ENCODE results near the gene KATNAL2. TPM values are rescaled to one million over a fixed set of nuclear protein-coding genes. Genes with fewer than 3 reads are reported as not detected.
"Not testable (repeated sequence)": the region's sequence is repeated elsewhere in the genome, so short reads cannot be mapped to it uniquely, and the experiment has no call there.

The KATNAL2 gene
- total and polyA plus RNA-seq, 9 donors = 4.2 to 10.7 (median 7.6) TPM

DNA sequence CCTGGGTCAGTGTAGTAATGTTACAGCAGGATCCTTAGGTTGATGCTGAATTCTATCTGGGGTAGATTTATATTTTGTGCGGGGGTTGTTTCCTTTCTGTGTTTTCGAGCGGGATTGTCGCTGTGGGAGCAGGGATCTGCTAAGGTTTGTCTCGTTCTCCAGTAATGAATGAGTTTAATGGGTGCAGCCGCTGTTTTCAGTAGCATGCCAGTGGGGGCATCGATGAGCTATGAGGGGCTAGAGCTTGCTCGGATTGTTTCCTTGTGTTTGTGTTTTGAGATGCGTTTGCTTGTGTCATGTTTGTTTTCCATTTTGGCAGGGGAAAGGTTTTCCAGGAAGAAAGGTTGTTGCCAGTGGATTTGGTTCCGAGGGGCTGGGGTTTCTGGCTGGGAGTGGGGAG, 48.9 kb downstream of the KATNAL2 start:
- not testable (repeated sequence) for H3K36me3 ChIP-seq (ENCODE audit: control insufficient read depth, insufficient read depth, low read length); H3K4me1 ChIP-seq (ENCODE audit: control insufficient read depth, insufficient read depth, low read length); DNase-seq; H3K27me3 ChIP-seq (ENCODE audit: control insufficient read depth, insufficient read depth, low read length); H3K27ac ChIP-seq (ENCODE audit: low read length); H3K4me3 ChIP-seq (ENCODE audit: low read length); H3K9me3 ChIP-seq (replicated peaks; ENCODE audit: control insufficient read depth, low read depth, low read length)
- no CpG with 5 or more reads among the region's 10 CpGs for WGBS (ENCODE audit: insufficient coverage)

DNA sequence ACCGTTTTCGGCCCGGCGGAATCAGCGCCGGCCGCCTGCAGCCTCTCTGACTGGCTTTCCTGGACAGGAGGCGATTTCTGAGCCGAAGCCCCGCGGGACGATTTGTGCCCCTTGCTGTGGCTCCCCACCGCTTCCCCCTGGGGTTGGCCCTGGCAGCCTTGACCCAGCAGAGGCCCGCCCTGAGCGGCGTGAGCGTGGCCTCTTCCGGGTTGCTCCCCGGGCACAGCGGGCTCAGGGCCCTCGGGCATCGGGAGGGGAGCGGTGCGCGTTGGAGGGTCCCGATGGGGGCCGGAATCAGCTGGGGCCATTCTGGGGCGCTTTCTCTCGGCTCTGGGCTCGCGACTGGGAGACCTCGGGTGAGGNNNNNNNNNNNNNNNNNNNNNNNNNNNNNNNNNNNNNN, 52.1 kb downstream of the KATNAL2 start:
- H3K27me3 ChIP-seq (ENCODE audit: control insufficient read depth, insufficient read depth, low read length); H3K27ac ChIP-seq (ENCODE audit: low read length); H3K36me3 ChIP-seq (ENCODE audit: control insufficient read depth, insufficient read depth, low read length); H3K4me3 ChIP-seq (ENCODE audit: low read length); H3K9me3 ChIP-seq (replicated peaks; ENCODE audit: control insufficient read depth, low read depth, low read length); DNase-seq; H3K4me1 ChIP-seq (ENCODE audit: control insufficient read depth, insufficient read depth, low read length): not testable (repeated sequence)
- WGBS (ENCODE audit: insufficient coverage) = no CpG with 5 or more reads among the region's 32 CpGs

DNA sequence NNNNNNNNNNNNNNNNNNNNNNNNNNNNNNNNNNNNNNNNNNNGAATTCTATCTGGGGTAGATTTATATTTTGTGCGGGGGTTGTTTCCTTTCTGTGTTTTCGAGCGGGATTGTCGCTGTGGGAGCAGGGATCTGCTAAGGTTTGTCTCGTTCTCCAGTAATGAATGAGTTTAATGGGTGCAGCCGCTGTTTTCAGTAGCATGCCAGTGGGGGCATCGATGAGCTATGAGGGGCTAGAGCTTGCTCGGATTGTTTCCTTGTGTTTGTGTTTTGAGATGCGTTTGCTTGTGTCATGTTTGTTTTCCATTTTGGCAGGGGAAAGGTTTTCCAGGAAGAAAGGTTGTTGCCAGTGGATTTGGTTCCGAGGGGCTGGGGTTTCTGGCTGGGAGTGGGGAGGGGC, 102.5 kb downstream of the KATNAL2 start:
- not testable (repeated sequence) for H3K4me3 ChIP-seq (ENCODE audit: low read length); H3K9me3 ChIP-seq (replicated peaks; ENCODE audit: control insufficient read depth, low read depth, low read length); H3K27me3 ChIP-seq (ENCODE audit: control insufficient read depth, insufficient read depth, low read length); H3K4me1 ChIP-seq (ENCODE audit: control insufficient read depth, insufficient read depth, low read length); H3K27ac ChIP-seq (ENCODE audit: low read length); DNase-seq; H3K36me3 ChIP-seq (ENCODE audit: control insufficient read depth, insufficient read depth, low read length)
- no CpG with 5 or more reads among the region's 10 CpGs for WGBS (ENCODE audit: insufficient coverage)

DNA sequence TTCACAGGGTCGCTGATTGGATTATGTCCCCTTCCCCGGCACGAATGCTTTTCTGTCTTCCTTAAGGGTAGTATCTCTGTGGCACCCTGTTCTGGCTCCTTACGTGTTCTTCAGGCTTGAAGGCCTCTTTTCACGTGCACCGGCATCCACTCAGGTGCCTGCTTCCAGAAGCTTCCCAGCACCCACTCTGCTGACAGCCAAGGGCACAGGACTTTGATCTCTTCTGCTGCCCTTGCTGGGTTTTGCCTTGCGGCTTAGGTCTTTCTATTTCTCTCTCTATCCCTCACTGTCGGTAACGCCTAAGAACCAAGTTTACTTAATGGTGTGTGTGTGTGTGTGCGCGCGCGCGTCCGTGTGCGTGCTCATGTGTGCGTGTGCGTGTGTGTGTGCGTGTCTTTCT, 103.4 kb downstream of the KATNAL2 start:
- H3K4me1 ChIP-seq (ENCODE audit: control insufficient read depth, insufficient read depth, low read length); H3K9me3 ChIP-seq (replicated peaks; ENCODE audit: control insufficient read depth, low read depth, low read length); H3K4me3 ChIP-seq (ENCODE audit: low read length); DNase-seq; H3K27ac ChIP-seq (ENCODE audit: low read length); H3K27me3 ChIP-seq (ENCODE audit: control insufficient read depth, insufficient read depth, low read length); H3K36me3 ChIP-seq (ENCODE audit: control insufficient read depth, insufficient read depth, low read length): not testable (repeated sequence)
- no CpG with 5 or more reads among the region's 19 CpGs for WGBS (ENCODE audit: insufficient coverage)

DNA sequence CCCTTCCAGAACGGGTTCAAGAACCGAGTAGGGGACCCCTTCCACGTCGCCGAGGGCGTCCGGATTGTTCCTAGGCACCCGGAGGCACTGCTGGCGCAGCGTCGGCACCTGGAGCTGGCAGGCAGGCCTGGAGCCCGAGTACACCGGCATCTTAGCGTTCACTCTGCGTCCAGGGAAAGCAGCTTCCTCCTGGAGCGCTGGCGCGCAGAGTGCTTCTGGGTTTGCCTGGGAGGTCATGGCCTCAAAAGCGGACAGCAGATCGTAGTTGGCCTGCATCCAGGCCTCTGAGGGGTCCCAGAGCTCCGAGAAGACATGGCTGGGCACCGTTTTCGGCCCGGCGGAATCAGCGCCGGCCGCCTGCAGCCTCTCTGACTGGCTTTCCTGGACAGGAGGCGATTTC, 105.4 kb downstream of the KATNAL2 start:
- H3K4me1 ChIP-seq (ENCODE audit: control insufficient read depth, insufficient read depth, low read length); H3K27ac ChIP-seq (ENCODE audit: low read length); H3K27me3 ChIP-seq (ENCODE audit: control insufficient read depth, insufficient read depth, low read length); H3K4me3 ChIP-seq (ENCODE audit: low read length); H3K9me3 ChIP-seq (replicated peaks; ENCODE audit: control insufficient read depth, low read depth, low read length); H3K36me3 ChIP-seq (ENCODE audit: control insufficient read depth, insufficient read depth, low read length); DNase-seq: not testable (repeated sequence)
- WGBS (ENCODE audit: insufficient coverage) = no CpG with 5 or more reads among the region's 29 CpGs

DNA sequence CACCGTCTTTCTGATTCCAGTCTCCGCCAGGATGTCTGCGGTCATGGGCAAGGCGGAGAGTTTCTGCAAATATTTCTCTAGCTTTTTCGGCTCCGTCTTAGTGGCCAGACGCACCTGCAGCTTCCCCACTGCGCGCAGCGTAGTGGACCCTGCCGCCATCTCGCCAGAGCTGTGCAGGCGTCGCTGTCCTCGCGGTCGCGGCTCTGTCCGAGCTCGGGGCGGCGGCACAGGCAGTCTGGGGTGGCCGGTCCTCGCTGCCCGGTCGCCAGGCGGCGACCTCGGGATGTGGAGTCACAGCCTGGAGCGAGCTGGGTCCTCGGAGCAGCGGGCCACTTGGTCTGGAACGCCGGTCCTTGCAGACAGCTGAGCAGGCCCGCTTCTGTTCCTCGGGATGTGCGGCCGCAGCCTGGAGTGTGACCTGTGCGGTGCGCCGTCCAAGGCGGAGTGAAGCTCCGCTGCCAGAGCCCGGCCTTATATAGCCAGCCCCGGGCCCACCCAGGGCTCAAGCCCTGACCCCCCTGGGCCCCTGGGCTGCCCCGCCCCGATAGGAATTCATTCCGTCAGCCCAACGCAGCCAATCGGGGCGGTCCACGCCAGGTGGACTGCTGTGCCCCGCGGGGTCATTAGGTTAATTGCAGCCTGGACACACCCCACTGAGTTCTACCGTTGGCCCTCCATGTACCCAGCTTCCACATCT, 106.5 kb downstream of the KATNAL2 start:
- H3K27ac ChIP-seq (ENCODE audit: low read length); H3K27me3 ChIP-seq (ENCODE audit: control insufficient read depth, insufficient read depth, low read length); H3K4me3 ChIP-seq (ENCODE audit: low read length); H3K36me3 ChIP-seq (ENCODE audit: control insufficient read depth, insufficient read depth, low read length); DNase-seq; H3K4me1 ChIP-seq (ENCODE audit: control insufficient read depth, insufficient read depth, low read length): not testable (repeated sequence)
- WGBS (ENCODE audit: insufficient coverage) = no CpG with 5 or more reads among the region's 55 CpGs
- peaks cover 11% of the 10 kb centered on the region for H3K9me3 ChIP-seq (replicated peaks; ENCODE audit: control insufficient read depth, low read depth, low read length)

DNA sequence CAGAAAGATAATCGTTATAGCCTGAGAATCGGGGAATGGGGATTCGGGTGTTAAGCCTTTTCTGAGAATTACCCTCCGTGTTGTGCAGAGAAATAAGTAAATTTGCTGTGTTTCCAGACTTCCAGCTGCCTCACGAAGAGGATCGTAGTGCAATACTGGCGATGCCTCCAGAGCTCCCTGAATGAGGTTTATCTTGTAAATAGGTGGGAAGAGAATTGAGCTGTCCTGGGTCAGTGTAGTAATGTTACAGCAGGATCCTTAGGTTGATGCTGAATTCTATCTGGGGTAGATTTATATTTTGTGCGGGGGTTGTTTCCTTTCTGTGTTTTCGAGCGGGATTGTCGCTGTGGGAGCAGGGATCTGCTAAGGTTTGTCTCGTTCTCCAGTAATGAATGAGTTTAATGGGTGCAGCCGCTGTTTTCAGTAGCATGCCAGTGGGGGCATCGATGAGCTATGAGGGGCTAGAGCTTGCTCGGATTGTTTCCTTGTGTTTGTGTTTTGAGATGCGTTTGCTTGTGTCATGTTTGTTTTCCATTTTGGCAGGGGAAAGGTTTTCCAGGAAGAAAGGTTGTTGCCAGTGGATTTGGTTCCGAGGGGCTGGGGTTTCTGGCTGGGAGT, 108.3 kb downstream of the KATNAL2 start:
- H3K27ac ChIP-seq (ENCODE audit: low read length); H3K27me3 ChIP-seq (ENCODE audit: control insufficient read depth, insufficient read depth, low read length); H3K36me3 ChIP-seq (ENCODE audit: control insufficient read depth, insufficient read depth, low read length); H3K4me3 ChIP-seq (ENCODE audit: low read length); H3K4me1 ChIP-seq (ENCODE audit: control insufficient read depth, insufficient read depth, low read length); DNase-seq: not testable (repeated sequence)
- peaks cover 11% of the 10 kb centered on the region for H3K9me3 ChIP-seq (replicated peaks; ENCODE audit: control insufficient read depth, low read depth, low read length)
- WGBS (ENCODE audit: insufficient coverage) = 78% methylated on average over 3 of the region's 17 CpGs

DNA sequence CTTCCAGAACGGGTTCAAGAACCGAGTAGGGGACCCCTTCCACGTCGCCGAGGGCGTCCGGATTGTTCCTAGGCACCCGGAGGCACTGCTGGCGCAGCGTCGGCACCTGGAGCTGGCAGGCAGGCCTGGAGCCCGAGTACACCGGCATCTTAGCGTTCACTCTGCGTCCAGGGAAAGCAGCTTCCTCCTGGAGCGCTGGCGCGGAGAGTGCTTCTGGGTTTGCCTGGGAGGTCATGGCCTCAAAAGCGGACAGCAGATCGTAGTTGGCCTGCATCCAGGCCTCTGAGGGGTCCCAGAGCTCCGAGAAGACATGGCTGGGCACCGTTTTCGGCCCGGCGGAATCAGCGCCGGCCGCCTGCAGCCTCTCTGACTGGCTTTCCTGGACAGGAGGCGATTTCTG, 111.3 kb downstream of the KATNAL2 start:
- not testable (repeated sequence) for H3K36me3 ChIP-seq (ENCODE audit: control insufficient read depth, insufficient read depth, low read length); H3K4me1 ChIP-seq (ENCODE audit: control insufficient read depth, insufficient read depth, low read length); DNase-seq; H3K4me3 ChIP-seq (ENCODE audit: low read length); H3K27ac ChIP-seq (ENCODE audit: low read length); H3K27me3 ChIP-seq (ENCODE audit: control insufficient read depth, insufficient read depth, low read length)
- H3K9me3 ChIP-seq (replicated peaks; ENCODE audit: control insufficient read depth, low read depth, low read length) = peaks cover 18% of the 10 kb centered on the region
- no CpG with 5 or more reads among the region's 29 CpGs for whole genome bisulfite sequencing (ENCODE audit: insufficient coverage)

DNA sequence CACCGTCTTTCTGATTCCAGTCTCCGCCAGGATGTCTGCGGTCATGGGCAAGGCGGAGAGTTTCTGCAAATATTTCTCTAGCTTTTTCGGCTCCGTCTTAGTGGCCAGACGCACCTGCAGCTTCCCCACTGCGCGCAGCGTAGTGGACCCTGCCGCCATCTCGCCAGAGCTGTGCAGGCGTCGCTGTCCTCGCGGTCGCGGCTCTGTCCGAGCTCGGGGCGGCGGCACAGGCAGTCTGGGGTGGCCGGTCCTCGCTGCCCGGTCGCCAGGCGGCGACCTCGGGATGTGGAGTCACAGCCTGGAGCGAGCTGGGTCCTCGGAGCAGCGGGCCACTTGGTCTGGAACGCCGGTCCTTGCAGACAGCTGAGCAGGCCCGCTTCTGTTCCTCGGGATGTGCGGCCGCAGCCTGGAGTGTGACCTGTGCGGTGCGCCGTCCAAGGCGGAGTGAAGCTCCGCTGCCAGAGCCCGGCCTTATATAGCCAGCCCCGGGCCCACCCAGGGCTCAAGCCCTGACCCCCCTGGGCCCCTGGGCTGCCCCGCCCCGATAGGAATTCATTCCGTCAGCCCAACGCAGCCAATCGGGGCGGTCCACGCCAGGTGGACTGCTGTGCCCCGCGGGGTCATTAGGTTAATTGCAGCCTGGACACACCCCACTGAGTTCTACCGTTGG, 112.4 kb downstream of the KATNAL2 start:
- H3K4me3 ChIP-seq (ENCODE audit: low read length) = not testable (repeated sequence)
- no CpG with 5 or more reads among the region's 55 CpGs for WGBS (ENCODE audit: insufficient coverage)

DNA sequence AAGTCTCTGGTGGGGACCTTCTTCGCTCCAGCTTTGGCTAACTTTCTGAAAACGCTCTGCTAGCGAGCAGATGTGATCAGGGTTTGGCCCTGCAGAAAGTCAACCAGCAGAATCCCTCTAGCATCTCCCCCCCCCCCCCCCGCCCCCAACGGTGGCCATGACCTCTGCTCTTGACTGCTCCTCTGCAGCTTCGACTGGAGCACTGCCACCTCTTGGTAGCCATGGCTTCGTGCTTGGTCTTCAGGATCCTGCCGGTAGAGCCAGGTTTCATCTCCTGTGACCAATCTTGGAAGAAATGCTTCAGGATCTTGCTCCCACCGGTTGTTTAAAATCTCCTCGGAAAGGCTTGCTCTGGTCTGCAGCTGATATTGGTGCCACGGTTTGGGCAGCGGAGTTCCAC, 113.5 kb downstream of the KATNAL2 start:
- peaks cover 15% of the 10 kb centered on the region for H3K9me3 ChIP-seq (replicated peaks; ENCODE audit: control insufficient read depth, low read depth, low read length)
- H3K27ac ChIP-seq (ENCODE audit: low read length); H3K36me3 ChIP-seq (ENCODE audit: control insufficient read depth, insufficient read depth, low read length); H3K27me3 ChIP-seq (ENCODE audit: control insufficient read depth, insufficient read depth, low read length); DNase-seq; H3K4me3 ChIP-seq (ENCODE audit: low read length); H3K4me1 ChIP-seq (ENCODE audit: control insufficient read depth, insufficient read depth, low read length): not testable (repeated sequence)
- WGBS (ENCODE audit: insufficient coverage) = 77% methylated on average over 2 of the region's 12 CpGs

More for the DNA sequence above, 112.4 kb downstream of the KATNAL2 start:
- not testable (repeated sequence) for H3K4me1 ChIP-seq (ENCODE audit: control insufficient read depth, insufficient read depth, low read length); DNase-seq; H3K36me3 ChIP-seq (ENCODE audit: control insufficient read depth, insufficient read depth, low read length); H3K27me3 ChIP-seq (ENCODE audit: control insufficient read depth, insufficient read depth, low read length); H3K27ac ChIP-seq (ENCODE audit: low read length)
- peaks cover 21% of the 10 kb centered on the region for H3K9me3 ChIP-seq (replicated peaks; ENCODE audit: control insufficient read depth, low read depth, low read length)

Data from muscle of leg (tissue), 11 donors.